Natural killer cell treated with Interleukin-12 subunit alpha and Interleukin-12 subunit beta and Interleukin-15 and Interleukin-18, amount 100 ng/mL, for 72 hours (primary cell): ENCODE results near the gene TCTA. TPM values are rescaled to one million over a fixed set of nuclear protein-coding genes. Genes with fewer than 3 reads are reported as not detected.
"Not testable (repeated sequence)": the region's sequence is repeated elsewhere in the genome, so short reads cannot be mapped to it uniquely, and the experiment has no call there.

ENCODE experiments used
- ATAC-seq, 2 donors: fragments of 150-1000 bp; cut with Tn5 transposase in 1 of 2; sonication (Bioruptor Pico), chemical (Tn5 transposase) in 1 of 2; 2 replicates each; pipeline ENCODE4 v1.10.0; 2021
- DNase-seq: peaks from one replicate; pipeline ENCODE4 v3.0.0; 2022; ENCODE audit warnings: low spot score
- H3K27ac Mint-ChIP-seq, 2 donors: 1 replicate in 1 of 2; 2 replicates in 1 of 2; pipeline ENCODE4 v1.8.0; 2022; ENCODE audit warnings: mixed read lengths in 2 of 2, mild to moderate bottlenecking in 1 of 2, moderate library complexity in 1 of 2
- H3K27me3 Mint-ChIP-seq, 2 donors: 1 replicate in 1 of 2; 2 replicates in 1 of 2; pipeline ENCODE4 v1.8.0; 2022; ENCODE audit warnings: mixed read lengths in 2 of 2
- H3K36me3 Mint-ChIP-seq: one replicate; pipeline ENCODE4 v1.8.0; 2022; ENCODE audit warnings: mixed read lengths
- H3K4me1 Mint-ChIP-seq, 2 donors: 1 replicate in 1 of 2; 2 replicates in 1 of 2; pipeline ENCODE4 v1.8.0; 2022; ENCODE audit warnings: low read depth in 2 of 2, mixed read lengths in 2 of 2, mild to moderate bottlenecking in 1 of 2
- H3K4me3 Mint-ChIP-seq: one replicate; pipeline ENCODE4 v1.8.0; 2022; ENCODE audit warnings: mixed read lengths
- H3K9me3 Mint-ChIP-seq: 2 replicates; pipeline ENCODE4 v1.8.0; 2022; ENCODE audit warnings: mixed read lengths
- total RNA-seq, 2 donors: library from RNA; stranded (reverse); gene quantifications; one replicate each; pipeline ENCODE4 v1.2.3, GENCODE V29; 2022

The TCTA gene
- 10 to 100 TPM; 20.5 to 21.1 TPM for total RNA-seq

- H3K27me3 Mint-ChIP-seq: no peaks in the 10 kb centered on the region
Observed at GRCh38 chr3:49411968-49412631, at the start of gene TCTA, which contains the start of gene RHOA. TSS of gene TCTA (plus strand) at chr3:49412423. CDS start at chr3:49412427, 4 bp downstream. TSS of gene RHOA (minus strand) at chr3:49411976. CDS start at chr3:49375589, 36,387 bp downstream.

GRCh38 chr3:49362561-49362960, 49.7 kb upstream of the TCTA start:
- Mint-ChIP-seq H3K4me3 (no peak overlapping the region), H3K4me1 (peaks cover 7 to 8% of the 10 kb centered on the region in 2 donors), H3K27ac (peak overlapping the region in 1 of 2 donors; percentile 76), H3K36me3 (peaks cover 4% of the 10 kb centered on the region), H3K9me3 (no peaks in the 10 kb centered on the region), H3K27me3 (no peaks in the 10 kb centered on the region)
- ATAC-seq: no peak
- DNase-seq: no peak

More at GRCh38 chr3:49411968-49412631, at the start of gene TCTA, which contains the start of gene RHOA:
- Mint-ChIP-seq H3K4me1 (peaks cover 56 to 57% of the 10 kb centered on the region in 2 donors), H3K4me3 (peak within 1 kb of the TSS; percentile 97), H3K36me3 (peaks cover 11% of the 10 kb centered on the region), H3K27ac (peak within 1 kb of the TSS; percentile 93), H3K9me3 (no peaks in the 10 kb centered on the region)
- peak; percentile 91 to 95 for ATAC-seq
- DNase-seq: peak; percentile 99

- ATAC-seq (peak in 1 of 2 donors; percentile 53), DNase-seq (no peak)
- Mint-ChIP-seq H3K4me3 (peak overlapping the region; percentile 2), H3K9me3 (no peaks in the 10 kb centered on the region), H3K27me3 (no peaks in the 10 kb centered on the region), H3K36me3 (peaks cover 16% of the 10 kb centered on the region), H3K4me1 (peaks cover 30 to 35% of the 10 kb centered on the region in 2 donors), H3K27ac (peak overlapping the region; percentile 28 to 39)
Observed at GRCh38 chr3:49370585-49371290, 41.5 kb upstream of the TCTA start.

GRCh38 chr3:49371946-49372345, 40.3 kb upstream of the TCTA start:
- ATAC-seq (no peak), DNase-seq (no peak)
- no peaks in the 10 kb centered on the region for H3K9me3 Mint-ChIP-seq
- H3K4me1 Mint-ChIP-seq: peaks cover 31 to 34% of the 10 kb centered on the region in 2 donors
- H3K27me3 Mint-ChIP-seq: no peaks in the 10 kb centered on the region
- H3K36me3 Mint-ChIP-seq: peaks cover 16% of the 10 kb centered on the region
- H3K4me3 Mint-ChIP-seq: no peak overlapping the region
- H3K27ac Mint-ChIP-seq: peak overlapping the region; percentile 39 to 81

- peak overlapping the region; percentile 38 for H3K4me3 Mint-ChIP-seq
- H3K4me1 Mint-ChIP-seq: peaks cover 38% of the 10 kb centered on the region in 2 donors
- H3K27me3 Mint-ChIP-seq: no peaks in the 10 kb centered on the region
- peak overlapping the region; percentile 60 to 73 for H3K27ac Mint-ChIP-seq
- no peaks in the 10 kb centered on the region for H3K9me3 Mint-ChIP-seq
- peaks cover 14% of the 10 kb centered on the region for H3K36me3 Mint-ChIP-seq
- ATAC-seq (peak; percentile 92 to 94), DNase-seq (peak; percentile 65)
Observed at GRCh38 chr3:49377483-49377882, 34.7 kb upstream of the TCTA start.

- no peaks in the 10 kb centered on the region for H3K9me3 Mint-ChIP-seq
- ATAC-seq (no peak), DNase-seq (no peak)
- H3K36me3 Mint-ChIP-seq: peaks cover 8% of the 10 kb centered on the region
- peak overlapping the region; percentile 60 to 73 for H3K27ac Mint-ChIP-seq
- H3K4me3 Mint-ChIP-seq: peak overlapping the region; percentile 69
- H3K4me1 Mint-ChIP-seq: peaks cover 33 to 39% of the 10 kb centered on the region in 2 donors
- no peaks in the 10 kb centered on the region for H3K27me3 Mint-ChIP-seq
Observed at GRCh38 chr3:49378249-49378895, 33.9 kb upstream of the TCTA start.

GRCh38 chr3:49383387-49383786, 28.8 kb upstream of the TCTA start:
- peaks cover 45 to 49% of the 10 kb centered on the region in 2 donors for H3K4me1 Mint-ChIP-seq
- no peak overlapping the region for H3K4me3 Mint-ChIP-seq

GRCh38 chr3:49385617-49386016, 26.6 kb upstream of the TCTA start:
- H3K27me3 Mint-ChIP-seq: no peaks in the 10 kb centered on the region

More at GRCh38 chr3:49383387-49383786, 28.8 kb upstream of the TCTA start:
- H3K9me3 Mint-ChIP-seq: no peaks in the 10 kb centered on the region
- H3K27ac Mint-ChIP-seq: peak overlapping the region; percentile 33 to 36
- no peaks in the 10 kb centered on the region for H3K27me3 Mint-ChIP-seq
- DNase-seq (no peak), ATAC-seq (no peak)
- H3K36me3 Mint-ChIP-seq: peaks cover 3% of the 10 kb centered on the region

GRCh38 chr3:49386056-49386756, 26.0 kb upstream of the TCTA start:
- Mint-ChIP-seq H3K36me3 (no peaks in the 10 kb centered on the region), H3K4me3 (peak overlapping the region; percentile 43), H3K4me1 (peaks cover 39 to 43% of the 10 kb centered on the region in 2 donors), H3K27me3 (no peaks in the 10 kb centered on the region), H3K9me3 (no peaks in the 10 kb centered on the region), H3K27ac (peak overlapping the region; percentile 70 to 84)
- ATAC-seq: no peak
- DNase-seq: no peak

More at GRCh38 chr3:49385617-49386016, 26.6 kb upstream of the TCTA start:
- H3K27ac Mint-ChIP-seq: peak overlapping the region; percentile 70 to 84
- H3K9me3 Mint-ChIP-seq: no peaks in the 10 kb centered on the region
- DNase-seq (no peak), ATAC-seq (no peak)
- H3K4me3 Mint-ChIP-seq: no peak overlapping the region
- H3K36me3 Mint-ChIP-seq: no peaks in the 10 kb centered on the region
- peaks cover 39 to 43% of the 10 kb centered on the region in 2 donors for H3K4me1 Mint-ChIP-seq

- no peaks in the 10 kb centered on the region for H3K36me3 Mint-ChIP-seq
- H3K4me3 Mint-ChIP-seq: no peak overlapping the region
- peak overlapping the region; percentile 20 to 77 for H3K27ac Mint-ChIP-seq
- DNase-seq (no peak), ATAC-seq (peak in 1 of 2 donors; percentile 27)
- no peaks in the 10 kb centered on the region for H3K9me3 Mint-ChIP-seq
- H3K4me1 Mint-ChIP-seq: peaks cover 41 to 43% of the 10 kb centered on the region in 2 donors
- H3K27me3 Mint-ChIP-seq: no peaks in the 10 kb centered on the region
Observed at GRCh38 chr3:49387721-49388120, 24.5 kb upstream of the TCTA start.

GRCh38 chr3:49388289-49388820, 23.9 kb upstream of the TCTA start:
- no peak overlapping the region for H3K4me3 Mint-ChIP-seq
- H3K4me1 Mint-ChIP-seq: peaks cover 43 to 47% of the 10 kb centered on the region in 2 donors
- DNase-seq: no peak
- peak; percentile 57 to 73 for ATAC-seq
- H3K27ac Mint-ChIP-seq: peak overlapping the region; percentile 20 to 77
- no peaks in the 10 kb centered on the region for H3K27me3 Mint-ChIP-seq
- H3K36me3 Mint-ChIP-seq: no peaks in the 10 kb centered on the region
- no peaks in the 10 kb centered on the region for H3K9me3 Mint-ChIP-seq

GRCh38 chr3:49389297-49389696, 22.9 kb upstream of the TCTA start:
- H3K4me3 Mint-ChIP-seq: no peak overlapping the region
- H3K27ac Mint-ChIP-seq: peak overlapping the region in 1 of 2 donors; percentile 77
- H3K36me3 Mint-ChIP-seq: no peaks in the 10 kb centered on the region

GRCh38 chr3:49391310-49391709, 20.9 kb upstream of the TCTA start:
- not testable (repeated sequence) for H3K36me3 Mint-ChIP-seq, H3K9me3 Mint-ChIP-seq, H3K27me3 Mint-ChIP-seq, H3K4me3 Mint-ChIP-seq, H3K27ac Mint-ChIP-seq, DNase-seq
- H3K4me1 Mint-ChIP-seq: peaks cover 44 to 47% of the 10 kb centered on the region in 2 donors
- peak in 1 of 2 donors; percentile 70 for ATAC-seq

More at GRCh38 chr3:49389297-49389696, 22.9 kb upstream of the TCTA start:
- Mint-ChIP-seq H3K27me3 (no peaks in the 10 kb centered on the region), H3K4me1 (peaks cover 39 to 41% of the 10 kb centered on the region in 2 donors), H3K9me3 (no peaks in the 10 kb centered on the region)
- ATAC-seq (no peak), DNase-seq (no peak)
